GM18511 (cell line): Measurements from ENCODE around the gene TAS2R8.
"Not testable (repeated sequence)": the region's sequence is repeated elsewhere in the genome, so short reads cannot be mapped to it uniquely, and the experiment has no call there.

ENCODE experiments used
- ATAC-seq: cut with Tn5 transposase; IDR thresholded peaks from one replicate; pipeline ENCODE4 v1.9.1; 2021; ENCODE audit warnings: mild to moderate bottlenecking, moderate library complexity; ENCODE audit not compliant: unreplicated experiment

The TAS2R8 gene

DNA sequence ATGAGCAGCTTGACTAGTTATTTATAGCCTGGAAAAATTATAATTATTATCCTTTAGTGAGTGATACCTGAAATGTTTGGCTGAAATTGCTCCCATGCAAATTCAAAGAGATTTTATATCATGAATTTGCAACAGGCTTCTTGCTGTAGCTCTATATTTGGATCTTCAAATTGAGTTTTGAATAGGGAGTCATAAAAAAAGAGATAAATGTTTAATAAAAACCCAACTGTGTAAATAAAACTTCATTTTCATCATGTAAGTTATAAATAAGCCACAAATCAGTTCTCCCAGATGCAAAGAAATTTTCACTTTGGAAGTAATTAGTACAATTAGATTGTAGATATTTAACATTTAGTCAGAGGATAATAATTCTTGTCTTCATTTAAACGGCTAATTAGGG lies at the start of gene TAS2R8:
Gene TAS2R8 (minus strand): TSS at position 101 of the 400 bp plus-strand sequence. CDS start 306 bp downstream, outside the sequence.
- ATAC-seq, result no peak

DNA sequence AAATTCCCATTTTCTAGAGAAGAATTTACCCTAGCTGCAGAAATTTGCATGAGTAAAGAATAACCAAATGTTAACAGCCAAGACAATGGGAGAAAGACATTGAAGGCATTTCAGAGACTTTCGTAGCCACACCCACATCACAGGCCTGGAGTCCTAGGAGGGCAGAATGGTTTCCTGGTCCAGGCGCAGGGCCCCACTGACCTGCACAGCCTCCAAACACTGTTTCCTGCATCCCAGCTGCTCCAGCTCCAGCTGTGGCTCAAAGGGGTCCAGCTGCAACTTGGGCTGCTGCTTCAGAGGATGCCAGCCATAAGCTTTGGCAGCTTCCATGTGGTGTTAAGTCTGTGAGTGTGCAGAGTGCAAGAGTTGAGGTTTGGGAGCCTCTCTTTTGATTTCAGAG lies 48.7 kb upstream of the TAS2R8 start:
- no peak for ATAC-seq

GRCh38 chr12:10853776-10854175 lies 46.7 kb upstream of the TAS2R8 start:
- no peak for ATAC-seq

GRCh38 chr12:10851243-10851858 lies 44.3 kb upstream of the TAS2R8 start:
- no peak for ATAC-seq

GRCh38 chr12:10849425-10849878 lies 42.4 kb upstream of the TAS2R8 start, which contains the start of gene PRR4:
Gene PRR4, minus strand, starts transcription at chr12:10849475. Its CDS starts 38 bp downstream, at chr12:10849437.
- no peak for ATAC-seq

DNA sequence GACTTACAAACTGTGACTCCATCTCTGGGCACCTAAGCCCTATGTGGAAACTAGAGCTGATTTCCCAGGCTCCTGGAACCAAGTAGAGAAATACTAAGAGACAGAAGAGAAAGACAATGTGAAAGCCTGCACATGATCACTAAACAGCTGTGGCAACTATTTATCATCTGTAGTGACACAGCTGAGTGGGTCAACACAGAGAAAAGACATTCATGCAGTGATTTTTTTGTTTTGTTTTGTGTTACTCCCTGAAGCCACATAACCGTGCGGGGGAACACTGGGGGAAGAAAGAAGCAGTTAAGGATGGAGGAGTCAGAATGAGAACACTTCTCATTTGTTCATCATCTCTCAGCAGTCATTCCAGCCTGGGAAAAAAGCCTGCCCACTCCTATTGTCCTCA lies 40.7 kb upstream of the TAS2R8 start:
- no peak for ATAC-seq

DNA sequence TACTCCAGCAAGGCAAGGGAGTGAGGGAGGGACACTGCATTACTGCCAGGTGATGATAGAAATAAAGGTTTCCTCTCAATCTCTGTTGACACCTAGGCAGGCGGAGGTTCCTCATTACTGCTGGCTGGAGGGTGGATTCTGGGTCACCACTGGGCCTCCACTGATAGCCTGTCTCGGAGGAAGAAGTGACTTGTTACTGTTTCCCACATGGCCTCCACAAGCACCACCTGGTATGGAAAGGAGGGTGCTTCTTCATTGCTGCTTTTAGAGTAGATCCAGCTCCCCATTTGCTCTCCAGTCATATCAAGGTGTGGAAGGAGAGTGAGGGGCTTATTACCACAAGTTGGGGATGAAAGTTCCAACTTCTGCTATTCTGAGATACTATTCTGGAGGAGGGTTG lies 35.8 kb upstream of the TAS2R8 start:
- ATAC-seq, result no peak

GRCh38 chr12:10838461-10838860 lies 31.4 kb upstream of the TAS2R8 start:
- no peak for ATAC-seq

- no peak for ATAC-seq
These were observed 22.9 kb upstream of the TAS2R8 start for GRCh38 chr12:10829994-10830393.

GRCh38 chr12:10826258-10826657 lies 19.2 kb upstream of the TAS2R8 start, which contains the start of gene TAS2R10:
Gene TAS2R10, minus strand, starts transcription at chr12:10826358. Its CDS starts 89 bp downstream, at chr12:10826269.
- no peak for ATAC-seq

DNA sequence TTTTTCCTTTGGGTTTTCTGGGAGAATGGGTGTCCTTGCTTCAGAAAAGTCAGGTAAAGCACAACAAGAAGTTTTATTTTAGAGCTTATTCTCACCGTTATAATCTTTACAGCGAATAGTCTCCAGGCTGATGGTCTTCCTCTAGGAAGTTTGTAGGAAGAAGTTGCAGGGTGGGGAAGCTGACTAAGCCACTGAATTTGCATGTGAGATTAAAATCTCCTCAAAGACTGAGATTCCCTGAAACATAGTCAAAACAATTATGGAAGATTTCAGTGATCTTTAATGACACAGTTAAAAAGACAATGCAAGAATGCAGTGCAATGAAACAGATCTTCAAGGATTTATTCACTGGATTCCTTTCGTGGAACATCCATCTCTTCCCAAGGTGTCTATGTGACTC lies 17.9 kb upstream of the TAS2R8 start:
- no peak for ATAC-seq

DNA sequence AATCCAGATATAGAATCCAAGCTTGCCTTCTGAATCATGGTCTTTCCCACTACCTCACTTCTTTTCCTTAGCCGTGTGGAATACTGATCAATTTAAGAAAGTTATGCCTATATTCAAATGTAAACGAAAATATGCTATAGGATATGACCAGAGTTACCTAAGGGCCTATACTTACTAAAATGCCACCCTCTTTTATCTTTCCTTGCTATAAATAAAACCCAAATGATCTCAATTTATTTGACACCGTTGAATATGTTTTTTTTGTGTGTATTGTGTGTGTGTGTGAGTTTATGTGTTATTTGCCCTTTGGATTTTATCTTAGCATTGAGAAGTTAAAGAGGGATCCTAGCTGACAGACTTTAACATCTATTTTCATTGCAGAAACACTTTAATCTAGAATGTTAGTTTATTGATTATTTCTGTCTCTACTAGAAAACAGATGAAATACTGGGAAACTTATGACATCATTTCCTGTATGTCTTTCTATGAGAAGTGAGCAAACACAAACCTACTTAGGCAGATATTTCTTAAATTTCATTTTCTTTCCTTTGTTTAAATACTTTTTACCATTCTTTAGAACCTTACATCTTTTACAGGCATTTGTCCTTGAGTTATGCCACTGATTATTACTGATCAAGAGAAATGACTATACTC lies 4.9 kb upstream of the TAS2R8 start:
- ATAC-seq, result no peak

- ATAC-seq, result no peak
These were observed 3.0 kb upstream of the TAS2R8 start, which contains the start of gene TAS2R9 for GRCh38 chr12:10810068-10810467. Gene TAS2R9, minus strand, starts transcription at chr12:10810168. Its CDS starts 93 bp downstream, at chr12:10810075.

GRCh38 chr12:10802587-10802986 lies 4.5 kb downstream of the TAS2R8 start, which contains the start of gene TAS2R7:
Gene TAS2R7, minus strand, starts transcription at chr12:10802627. Its CDS starts 57 bp downstream, at chr12:10802570.
- no peak for ATAC-seq

DNA sequence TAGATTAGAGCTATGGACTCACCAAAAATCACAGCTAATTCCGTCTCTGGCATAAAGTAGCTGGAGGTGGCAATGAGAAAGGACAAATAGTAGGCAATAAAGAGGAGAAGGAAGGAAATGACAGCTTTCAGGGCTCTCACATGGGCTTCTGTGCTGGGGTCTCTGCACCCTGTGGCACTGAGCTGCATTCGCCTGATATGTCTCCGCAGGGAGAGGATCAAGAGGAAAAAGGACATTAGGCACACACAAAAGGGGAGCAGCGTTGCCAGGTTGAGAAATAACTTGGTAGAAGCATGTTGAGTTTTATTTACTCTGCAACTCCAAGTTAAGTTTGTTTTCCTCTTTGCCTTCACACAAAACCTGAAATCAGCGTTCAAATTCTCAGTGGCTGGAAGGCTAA lies 5.3 kb downstream of the TAS2R8 start:
- no peak for ATAC-seq

GRCh38 chr12:10794222-10794621 lies 12.9 kb downstream of the TAS2R8 start:
- no peak for ATAC-seq

DNA sequence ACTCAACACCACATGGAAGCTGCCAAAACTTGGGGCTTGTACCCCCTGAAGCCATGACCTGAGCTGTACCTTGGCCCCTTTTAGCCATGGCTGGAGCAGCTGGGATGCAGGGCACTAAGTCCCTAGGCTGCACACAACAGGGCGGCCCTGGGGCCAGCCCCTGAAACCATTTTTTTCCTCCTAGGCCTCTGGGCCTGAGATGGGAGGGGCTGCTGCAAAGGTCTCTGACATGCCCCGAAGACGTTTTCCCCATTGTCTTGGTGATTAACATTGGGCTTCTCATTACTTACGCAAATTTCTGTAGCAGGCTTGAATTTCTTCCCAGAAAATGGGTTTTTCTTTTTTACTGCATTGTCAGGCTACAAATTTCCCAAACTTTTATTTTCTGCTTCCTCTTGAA lies 15.3 kb downstream of the TAS2R8 start:
- ATAC-seq, result not testable (repeated sequence)

GRCh38 chr12:10783252-10783651 lies 23.8 kb downstream of the TAS2R8 start:
- no peak for ATAC-seq

GRCh38 chr12:10779103-10779502 lies 28.0 kb downstream of the TAS2R8 start:
- no peak for ATAC-seq

- no peak for ATAC-seq
These were observed 35.9 kb downstream of the TAS2R8 start for GRCh38 chr12:10771132-10771733.

DNA sequence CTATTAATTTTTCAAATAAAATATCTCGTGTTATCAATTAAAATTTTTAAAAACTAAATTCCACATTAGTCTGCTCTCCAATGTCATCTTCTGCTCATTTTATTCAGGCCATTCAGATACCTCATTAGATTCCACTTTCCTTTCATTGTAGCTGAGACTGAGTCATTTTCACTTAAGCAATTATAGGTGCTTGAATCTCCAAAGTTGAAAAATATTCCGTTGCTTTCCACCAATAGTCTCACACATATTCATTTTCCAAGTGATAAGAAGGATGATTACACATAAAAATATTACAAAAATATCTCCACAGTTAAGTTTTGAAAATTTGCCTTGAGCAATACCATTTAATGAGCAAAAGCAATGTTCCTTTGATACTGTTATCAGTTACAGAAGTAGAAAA lies 47.4 kb downstream of the TAS2R8 start:
- no peak for ATAC-seq

DNA sequence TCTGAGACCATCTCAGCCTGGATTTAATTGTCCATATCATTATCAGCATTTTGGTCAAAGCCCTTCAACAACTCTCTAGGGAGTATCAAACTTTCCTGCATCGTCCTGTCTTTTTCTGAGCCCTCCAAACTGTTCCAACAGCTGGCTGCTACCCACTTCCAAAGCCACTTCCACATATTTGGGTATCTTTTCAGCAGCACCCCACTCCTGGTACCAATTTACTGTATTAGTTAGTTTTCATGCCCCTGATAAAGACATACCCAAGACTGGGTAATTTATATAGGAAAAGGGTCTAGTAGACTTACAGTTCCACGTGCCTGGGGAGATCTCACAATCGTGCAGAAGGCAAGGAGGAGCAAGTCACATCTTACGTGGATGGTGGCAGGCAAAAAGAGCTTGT lies 50.9 kb downstream of the TAS2R8 start:
- ATAC-seq, result no peak
